ENCODE results near the gene OR10H1. TPM values are rescaled to one million over a fixed set of nuclear protein-coding genes. Genes with fewer than 3 reads are reported as not detected.
A peak's percentile ranks its signal among the peaks of the same experiment; 100 is the strongest.
"Not testable (repeated sequence)": the region's sequence is repeated elsewhere in the genome, so short reads cannot be mapped to it uniquely, and the experiment has no call there.

OR10H1 gene
- total and polyA plus RNA-seq, 4 donors, result under 0.01 TPM; not detected in 3

- peak; percentile 95 for DNase-seq (ENCODE audit: low spot score)
- H3K36me3 ChIP-seq (ENCODE audit: control insufficient read depth in 4 of 4, insufficient read depth in 3 of 4, low read depth in 1 of 4, low read length in 3 of 4), result no peaks in the 10 kb centered on the region
- no peak for TF ChIP-seq JUND (IDR thresholded peaks at IDR 0.05)
- peak; percentile 7 for TF ChIP-seq FOXA1 (IDR thresholded peaks at IDR 0.05)
- no peak for TF ChIP-seq FOXA2 (IDR thresholded peaks at IDR 0.05)
- TF ChIP-seq ATF3 (IDR thresholded peaks at IDR 0.05), result no peak
- peak in 1 of 2 donors; percentile 53 for TF ChIP-seq RXRA (IDR thresholded peaks at IDR 0.05)
- TF ChIP-seq HNF4G (IDR thresholded peaks at IDR 0.05), result no peak
- TF ChIP-seq MAX (IDR thresholded peaks at IDR 0.05), result no peak
- no peak for TF ChIP-seq CTCF (IDR thresholded peaks at IDR 0.05; ENCODE audit: low read depth, low read length, missing input control)
- TF ChIP-seq GABPA (IDR thresholded peaks at IDR 0.05 in 1 of 2, conservative IDR thresholded peaks at IDR 0.05 in 1 of 2), result peak; percentile 83 to 90
- TF ChIP-seq TAF1 (conservative IDR thresholded peaks at IDR 0.05), result no peak
- no peak for TF ChIP-seq EGR1 (IDR thresholded peaks at IDR 0.05; ENCODE audit: low read depth in 2 of 2)
- TF ChIP-seq SP1 (IDR thresholded peaks at IDR 0.05), result peak; percentile 89
- peak; percentile 52 for TF ChIP-seq ZBTB33 (IDR thresholded peaks at IDR 0.05)
- TF ChIP-seq NR2F2 (IDR thresholded peaks at IDR 0.05), result peak; percentile 39
- no peak for TF ChIP-seq HNF4A (conservative IDR thresholded peaks at IDR 0.05)
- TF ChIP-seq REST (IDR thresholded peaks at IDR 0.05), result peak; percentile 47
- TF ChIP-seq RAD21 (IDR thresholded peaks at IDR 0.05), result peak in 1 of 2 donors; percentile 10
- no peak for TF ChIP-seq YY1 (IDR thresholded peaks at IDR 0.05)
- peak overlapping the region; percentile 90 to 100 for H3K27ac ChIP-seq (ENCODE audit: low read depth in 1 of 2, low read length in 2 of 2)
- H3K27me3 ChIP-seq (ENCODE audit: control insufficient read depth in 4 of 4, insufficient read depth in 4 of 4, low read length in 3 of 4), result no peaks in the 10 kb centered on the region
- peak overlapping the region; percentile 65 to 88 (median 79) for H3K4me3 ChIP-seq (ENCODE audit: low read depth in 1 of 3, low read length in 3 of 3)
- no peaks in the 10 kb centered on the region for H3K9me3 ChIP-seq (ENCODE audit: control insufficient read depth in 4 of 4, low read length in 3 of 4)
- H3K4me1 ChIP-seq (ENCODE audit: control insufficient read depth in 4 of 4, insufficient read depth in 4 of 4, low read length in 3 of 4), result peaks cover 0 to 10% (median 6%) of the 10 kb centered on the region in 4 donors
- under 1% methylated on average over 65 of the region's 65 CpGs for WGBS
- H3K9ac ChIP-seq (ENCODE audit: low read depth in 1 of 2, low read length in 2 of 2), result peak overlapping the region; percentile 44 to 99
Observed at GRCh38 chr19:15836330-15837220, 21.1 kb upstream of the OR10H1 start.

GRCh38 chr19:15835565-15836329 lies 20.3 kb upstream of the OR10H1 start:
- H3K9me3 ChIP-seq (ENCODE audit: control insufficient read depth in 4 of 4, low read length in 3 of 4); H3K27me3 ChIP-seq (ENCODE audit: control insufficient read depth in 4 of 4, insufficient read depth in 4 of 4, low read length in 3 of 4); DNase-seq (ENCODE audit: low spot score); H3K36me3 ChIP-seq (ENCODE audit: control insufficient read depth in 4 of 4, insufficient read depth in 3 of 4, low read depth in 1 of 4, low read length in 3 of 4): not testable (repeated sequence)
- 52% methylated on average over 11 of the region's 11 CpGs for WGBS
- Histone ChIP-seq H3K9ac (ENCODE audit: low read depth in 1 of 2, low read length in 2 of 2) (peak overlapping the region; percentile 44 to 99), H3K27ac (ENCODE audit: low read depth in 1 of 2, low read length in 2 of 2) (peak overlapping the region; percentile 90 to 100), H3K4me3 (ENCODE audit: low read depth in 1 of 3, low read length in 3 of 3) (peak overlapping the region; percentile 65 to 88 (median 79)), H3K4me1 (ENCODE audit: control insufficient read depth in 4 of 4, insufficient read depth in 4 of 4, low read length in 3 of 4) (peaks cover 0 to 10% (median 6%) of the 10 kb centered on the region in 4 donors)

GRCh38 chr19:15834232-15834631 lies 18.8 kb upstream of the OR10H1 start:
- not testable (repeated sequence) for DNase-seq (ENCODE audit: low spot score); H3K9me3 ChIP-seq (ENCODE audit: control insufficient read depth in 4 of 4, low read length in 3 of 4); H3K9ac ChIP-seq (ENCODE audit: low read depth in 1 of 2, low read length in 2 of 2); H3K36me3 ChIP-seq (ENCODE audit: control insufficient read depth in 4 of 4, insufficient read depth in 3 of 4, low read depth in 1 of 4, low read length in 3 of 4); H3K27ac ChIP-seq (ENCODE audit: low read depth in 1 of 2, low read length in 2 of 2); H3K4me3 ChIP-seq (ENCODE audit: low read depth in 1 of 3, low read length in 3 of 3); H3K27me3 ChIP-seq (ENCODE audit: control insufficient read depth in 4 of 4, insufficient read depth in 4 of 4, low read length in 3 of 4)
- WGBS, result 94% methylated on average over 3 of the region's 3 CpGs
- peaks cover 0 to 10% (median 6%) of the 10 kb centered on the region in 4 donors for H3K4me1 ChIP-seq (ENCODE audit: control insufficient read depth in 4 of 4, insufficient read depth in 4 of 4, low read length in 3 of 4)

All from liver (tissue), 9 donors.